AG09309 (cell line): Measurements from ENCODE around the gene MTHFR.
"Not testable (repeated sequence)": the region's sequence is repeated elsewhere in the genome, so short reads cannot be mapped to it uniquely, and the experiment has no call there.

Experiments used
- DNase-seq: peaks from one replicate; pipeline ENCODE4 v3.0.0-alpha.2; 2010; ENCODE audit warnings: low read depth
- H3K4me3 ChIP-seq: 2 replicates; pipeline ENCODE4 v1.5.1; 2011; ENCODE audit warnings: mild to moderate bottlenecking, low read depth, low read length, moderate library complexity; ENCODE audit not compliant: control insufficient read depth
- TF ChIP-seq, protein P1 (sequence below): IDR thresholded peaks from 2 replicates; pipeline ENCODE4 v1.5.1; 2011; ENCODE audit warnings: mild to moderate bottlenecking, low read depth, low read length, inconsistent platforms; ENCODE audit not compliant: insufficient read depth, control insufficient read depth; ENCODE audit errors: missing control alignments

MTHFR gene

GRCh38 chr1:11817192-11817591, 11.4 kb upstream of the MTHFR start:
- no peak for DNase-seq
- TF ChIP-seq, protein P1, sequence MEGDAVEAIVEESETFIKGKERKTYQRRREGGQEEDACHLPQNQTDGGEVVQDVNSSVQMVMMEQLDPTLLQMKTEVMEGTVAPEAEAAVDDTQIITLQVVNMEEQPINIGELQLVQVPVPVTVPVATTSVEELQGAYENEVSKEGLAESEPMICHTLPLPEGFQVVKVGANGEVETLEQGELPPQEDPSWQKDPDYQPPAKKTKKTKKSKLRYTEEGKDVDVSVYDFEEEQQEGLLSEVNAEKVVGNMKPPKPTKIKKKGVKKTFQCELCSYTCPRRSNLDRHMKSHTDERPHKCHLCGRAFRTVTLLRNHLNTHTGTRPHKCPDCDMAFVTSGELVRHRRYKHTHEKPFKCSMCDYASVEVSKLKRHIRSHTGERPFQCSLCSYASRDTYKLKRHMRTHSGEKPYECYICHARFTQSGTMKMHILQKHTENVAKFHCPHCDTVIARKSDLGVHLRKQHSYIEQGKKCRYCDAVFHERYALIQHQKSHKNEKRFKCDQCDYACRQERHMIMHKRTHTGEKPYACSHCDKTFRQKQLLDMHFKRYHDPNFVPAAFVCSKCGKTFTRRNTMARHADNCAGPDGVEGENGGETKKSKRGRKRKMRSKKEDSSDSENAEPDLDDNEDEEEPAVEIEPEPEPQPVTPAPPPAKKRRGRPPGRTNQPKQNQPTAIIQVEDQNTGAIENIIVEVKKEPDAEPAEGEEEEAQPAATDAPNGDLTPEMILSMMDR, result no peak
- no peak overlapping the region for H3K4me3 ChIP-seq

GRCh38 chr1:11813021-11813420, 7.3 kb upstream of the MTHFR start:
- DNase-seq, result no peak
- TF ChIP-seq, protein P1, result no peak

DNA sequence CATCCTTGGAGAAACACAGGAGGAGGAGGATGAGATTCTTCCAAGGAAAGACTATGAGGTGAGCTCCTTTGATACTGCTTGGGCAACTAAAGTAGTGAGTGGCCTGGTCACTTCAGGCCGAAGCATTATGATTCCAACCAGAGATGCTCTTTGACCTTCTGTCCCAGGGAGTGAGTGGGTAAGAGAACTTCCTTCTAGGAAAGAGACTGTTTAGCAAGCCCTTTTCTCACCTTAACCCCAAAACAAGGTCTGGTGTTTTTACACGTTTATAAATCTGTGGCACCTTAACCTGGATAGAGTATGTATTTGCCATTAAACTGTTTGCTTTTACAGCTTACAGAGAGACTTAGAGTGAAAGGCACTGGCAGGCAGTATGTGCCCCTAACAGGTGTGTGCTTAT, 1.4 kb upstream of the MTHFR start:
- TF ChIP-seq, protein P1, result no peak
- DNase-seq, result no peak
- H3K4me3 ChIP-seq, result peak overlapping the region; percentile 88

More at GRCh38 chr1:11813021-11813420, 7.3 kb upstream of the MTHFR start:
- H3K4me3 ChIP-seq, result no peak overlapping the region

DNA sequence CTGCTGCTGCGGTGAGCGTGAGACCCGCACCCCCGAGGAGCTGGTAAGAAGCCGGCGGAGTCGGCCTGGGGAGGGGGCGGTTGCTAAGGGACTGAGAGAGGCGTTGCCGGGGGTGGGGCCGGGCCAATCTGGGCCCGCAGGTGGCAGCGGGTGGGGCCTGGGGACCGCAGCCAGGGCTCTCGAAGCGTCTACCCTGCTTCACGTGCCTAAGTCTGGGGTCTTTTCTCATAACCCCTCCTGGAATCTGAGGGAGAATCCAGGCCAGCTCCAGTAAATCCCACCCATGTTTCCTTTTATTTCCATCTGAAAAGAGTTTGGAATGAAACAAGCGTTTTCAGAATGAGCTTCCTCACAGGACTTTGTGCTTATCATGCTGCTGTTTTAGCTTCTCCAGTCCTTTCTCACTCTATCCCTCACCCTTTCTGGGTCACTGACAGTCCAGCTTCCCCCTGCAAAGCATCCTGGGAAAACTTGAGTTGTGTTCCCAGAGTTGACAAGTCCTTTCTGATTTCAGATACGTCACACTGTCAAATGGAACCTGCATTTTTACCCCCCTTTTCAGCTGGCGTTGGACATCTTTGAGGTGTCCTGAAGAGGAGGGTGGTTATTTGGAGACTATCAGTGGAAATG, 658 bp upstream of the MTHFR start:
- H3K4me3 ChIP-seq, result peak overlapping the region; percentile 88
- DNase-seq, result no peak
- TF ChIP-seq, protein P1, result no peak

GRCh38 chr1:11804666-11805421, 920 bp downstream of the MTHFR start:
- no peak for DNase-seq
- H3K4me3 ChIP-seq, result peak overlapping the region; percentile 88
- TF ChIP-seq, protein P1, result no peak

DNA sequence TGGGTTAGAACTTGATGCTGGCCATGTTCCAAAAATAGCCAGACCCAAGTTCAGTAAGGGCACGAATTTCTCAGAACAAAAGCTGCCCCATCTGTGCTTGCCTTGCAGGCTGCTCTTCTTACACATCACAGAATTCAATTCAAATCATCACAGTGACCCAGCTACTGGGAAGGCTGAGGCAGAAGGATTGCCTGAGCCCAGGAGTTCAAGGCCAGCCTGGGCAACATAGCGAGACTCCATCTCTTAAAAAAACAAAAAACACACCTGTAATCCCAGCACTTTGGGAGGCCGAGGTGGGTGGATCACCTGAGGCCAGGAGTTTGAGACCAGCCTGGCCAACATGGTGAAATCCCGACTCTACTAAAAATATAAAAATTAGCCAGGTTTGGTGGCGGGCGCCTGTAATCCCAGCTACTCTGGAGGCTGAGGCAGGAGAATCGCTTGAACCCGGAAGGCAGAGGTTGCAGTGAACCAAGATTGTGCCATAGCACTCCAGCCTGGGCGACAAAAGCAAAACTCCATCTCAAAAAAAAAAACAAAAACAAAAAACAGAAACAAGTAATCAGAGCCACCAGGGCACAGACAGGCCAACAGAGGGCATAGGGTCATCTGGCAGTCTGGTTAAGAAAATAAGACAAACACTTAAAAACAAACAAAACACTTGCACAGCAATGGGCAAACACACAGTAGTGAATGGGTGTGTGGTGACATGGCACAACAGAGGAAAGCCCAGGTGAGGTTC, 1.7 kb downstream of the MTHFR start:
- peak overlapping the region; percentile 88 for H3K4me3 ChIP-seq
- DNase-seq, result not testable (repeated sequence)
